ENCODE results near the gene MICAL3. TPM values are rescaled to one million over a fixed set of nuclear protein-coding genes. Genes with fewer than 3 reads are reported as not detected.
A peak's percentile ranks its signal among the peaks of the same experiment; 100 is the strongest.

Gene MICAL3
- total and polyA plus RNA-seq, 2 experiments from 2014 or later = 6.1 to 25.1 TPM

DNA sequence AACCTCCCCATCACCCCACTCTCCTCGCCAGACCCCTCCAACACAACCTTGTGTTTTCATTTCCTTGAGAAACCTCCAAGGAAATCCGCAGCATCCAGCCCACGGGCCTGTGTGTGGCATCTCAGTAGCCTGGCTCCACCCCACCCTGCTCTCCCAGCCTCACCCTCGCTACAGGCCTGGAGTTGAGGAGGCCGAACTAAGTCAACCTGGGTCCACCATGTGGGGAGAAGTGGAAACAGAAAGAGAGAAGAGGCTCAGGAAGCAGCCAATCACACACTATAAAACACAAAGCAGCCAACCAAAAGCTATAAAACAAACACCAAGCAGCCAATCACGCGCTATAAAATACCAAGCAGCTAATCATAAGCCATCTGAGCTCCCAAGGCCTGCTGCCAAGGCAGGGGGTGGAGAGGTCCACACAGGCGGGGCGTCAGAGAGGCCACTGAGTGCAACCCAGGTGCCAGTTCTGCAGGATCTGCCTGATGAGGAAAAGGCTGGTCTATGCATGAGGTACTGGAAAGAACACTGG lies 72.0 kb downstream of the MICAL3 start:
- WGBS, 2 experiments (ENCODE audit: low coverage in 1 of 2, low lambda C conversion rate in 2 of 2, missing lambda C conversion rate in 2 of 2) = 75 to 83% methylated on average over 9 of the region's 9 CpGs
- in situ Hi-C loops (cut with MboI) = no loop called here
- H3K9ac ChIP-seq = no peak overlapping the region
- H3K9me3 ChIP-seq (ENCODE audit: low read depth) = no peaks in the 10 kb centered on the region
- H4K20me1 ChIP-seq (ENCODE audit: insufficient read depth) = peaks cover 5% of the 10 kb centered on the region; the same call in 1 of the 2 replicates
- TF ChIP-seq EZH2phosphoT487 (IDR thresholded peaks at IDR 0.05; ENCODE audit: insufficient read depth, low read depth) (no peak), EZH2 (IDR thresholded peaks at IDR 0.05; ENCODE audit: insufficient read depth, poor library complexity, severe bottlenecking) (no peak)
- H3K9me2 ChIP-seq (ENCODE audit: insufficient read depth) = no peaks in the 10 kb centered on the region
- no peak overlapping the region for H2AFZ ChIP-seq
- H3K4me1 ChIP-seq (ENCODE audit: insufficient read depth) = peaks cover 25% of the 10 kb centered on the region
- H3K27ac ChIP-seq = no peak overlapping the region
- H3K79me2 ChIP-seq (ENCODE audit: insufficient read depth) = peaks cover 99% of the 10 kb centered on the region
- H3K4me2 ChIP-seq (ENCODE audit: unreplicated experiment) = no peak overlapping the region
- no peaks in the 10 kb centered on the region for H3K36me3 ChIP-seq (ENCODE audit: low read depth)
- DNase-seq = no peak
- H3F3A ChIP-seq (ENCODE audit: insufficient read depth) = peaks cover 21% of the 10 kb centered on the region
- no peaks in the 10 kb centered on the region for H3K27me3 ChIP-seq (replicated peaks; ENCODE audit: insufficient read depth)
- H3K4me3 ChIP-seq = no peak overlapping the region

GRCh38 chr22:17951315-17951714 lies 73.0 kb downstream of the MICAL3 start:
- Histone ChIP-seq H3K4me3 (no peak overlapping the region), H3K36me3 (ENCODE audit: low read depth) (no peaks in the 10 kb centered on the region), H3F3A (ENCODE audit: insufficient read depth) (peaks cover 21% of the 10 kb centered on the region), H3K27ac (peak overlapping the region; percentile 71), H3K9me3 (ENCODE audit: low read depth) (no peaks in the 10 kb centered on the region), H3K9ac (peak overlapping the region; percentile 47; the same call in 1 of the 2 replicates), H4K20me1 (ENCODE audit: insufficient read depth) (peaks cover 10% of the 10 kb centered on the region), H3K9me2 (ENCODE audit: insufficient read depth) (no peaks in the 10 kb centered on the region), H3K79me2 (ENCODE audit: insufficient read depth) (peaks cover 99% of the 10 kb centered on the region), H3K27me3 (replicated peaks; ENCODE audit: insufficient read depth) (no peaks in the 10 kb centered on the region), H3K4me2 (ENCODE audit: unreplicated experiment) (no peak overlapping the region), H3K4me1 (ENCODE audit: insufficient read depth) (peaks cover 25% of the 10 kb centered on the region), H2AFZ (no peak overlapping the region)
- WGBS, 2 experiments (ENCODE audit: low coverage in 1 of 2, low lambda C conversion rate in 2 of 2, missing lambda C conversion rate in 2 of 2) = 61 to 68% methylated on average over 5 of the region's 5 CpGs
- in situ Hi-C loops (cut with MboI) = no loop called here
- TF ChIP-seq EZH2 (IDR thresholded peaks at IDR 0.05; ENCODE audit: insufficient read depth, poor library complexity, severe bottlenecking) (no peak), EZH2phosphoT487 (IDR thresholded peaks at IDR 0.05; ENCODE audit: insufficient read depth, low read depth) (no peak)
- DNase-seq = no peak

DNA sequence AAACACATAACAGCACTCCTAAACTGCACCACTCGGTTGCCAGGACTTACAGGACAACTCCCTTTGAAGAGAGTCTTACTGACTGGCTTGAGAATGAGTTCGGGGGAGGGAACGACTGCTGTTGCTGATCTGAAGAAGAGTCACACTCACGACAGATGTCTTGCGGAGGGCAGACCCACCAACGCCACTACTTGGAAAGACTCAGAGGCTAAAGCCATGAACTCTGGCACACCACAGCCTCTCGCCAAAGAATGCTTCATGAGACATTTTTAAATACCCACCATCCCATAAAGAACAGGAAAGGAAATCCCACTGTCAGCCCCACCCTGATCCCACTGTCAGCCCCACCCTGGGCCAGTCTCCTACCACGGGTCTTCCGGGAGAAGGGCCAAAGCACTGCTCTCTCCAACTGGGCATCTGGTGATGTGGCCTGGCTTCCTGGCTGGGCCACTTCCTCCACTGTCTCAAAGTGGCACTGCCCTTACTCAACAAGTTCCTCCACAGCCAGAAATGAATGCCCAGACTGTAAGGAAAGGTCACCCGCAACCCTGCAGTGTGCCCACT lies 73.6 kb downstream of the MICAL3 start:
- Histone ChIP-seq H3F3A (ENCODE audit: insufficient read depth) (peaks cover 21% of the 10 kb centered on the region), H3K9me2 (ENCODE audit: insufficient read depth) (no peaks in the 10 kb centered on the region), H4K20me1 (ENCODE audit: insufficient read depth) (peaks cover 10% of the 10 kb centered on the region), H3K4me1 (ENCODE audit: insufficient read depth) (peaks cover 25% of the 10 kb centered on the region), H3K27me3 (replicated peaks; ENCODE audit: insufficient read depth) (no peaks in the 10 kb centered on the region), H3K9me3 (ENCODE audit: low read depth) (no peaks in the 10 kb centered on the region), H3K79me2 (ENCODE audit: insufficient read depth) (peaks cover 99% of the 10 kb centered on the region), H3K27ac (peak overlapping the region; percentile 71), H3K4me2 (ENCODE audit: unreplicated experiment) (peak overlapping the region; percentile 20), H3K9ac (peak overlapping the region; percentile 47), H3K36me3 (ENCODE audit: low read depth) (no peaks in the 10 kb centered on the region), H3K4me3 (no peak overlapping the region), H2AFZ (no peak overlapping the region)
- in situ Hi-C loops (cut with MboI) = no loop called here
- WGBS, 2 experiments (ENCODE audit: low coverage in 1 of 2, low lambda C conversion rate in 2 of 2, missing lambda C conversion rate in 2 of 2) = 15 to 20% methylated on average over 10 of the region's 10 CpGs
- DNase-seq = peak; percentile 73
- no peak for TF ChIP-seq EZH2phosphoT487 (IDR thresholded peaks at IDR 0.05; ENCODE audit: insufficient read depth, low read depth)
- TF ChIP-seq EZH2 (IDR thresholded peaks at IDR 0.05; ENCODE audit: insufficient read depth, poor library complexity, severe bottlenecking) = no peak

GRCh38 chr22:17949642-17950473 lies 74.5 kb downstream of the MICAL3 start:
- H4K20me1 ChIP-seq (ENCODE audit: insufficient read depth) = peaks cover 10% of the 10 kb centered on the region

More at GRCh38 chr22:17949642-17950473, 74.5 kb downstream of the MICAL3 start:
- Histone ChIP-seq H3K9me3 (ENCODE audit: low read depth) (no peaks in the 10 kb centered on the region), H3K79me2 (ENCODE audit: insufficient read depth) (peaks cover 99% of the 10 kb centered on the region), H3F3A (ENCODE audit: insufficient read depth) (peaks cover 21% of the 10 kb centered on the region), H3K9ac (peak overlapping the region; percentile 47), H2AFZ (no peak overlapping the region), H3K4me2 (ENCODE audit: unreplicated experiment) (peak overlapping the region; percentile 20), H3K9me2 (ENCODE audit: insufficient read depth) (no peaks in the 10 kb centered on the region), H3K36me3 (ENCODE audit: low read depth) (no peaks in the 10 kb centered on the region), H3K27ac (peak overlapping the region; percentile 71), H3K4me3 (no peak overlapping the region), H3K4me1 (ENCODE audit: insufficient read depth) (peaks cover 25% of the 10 kb centered on the region), H3K27me3 (replicated peaks; ENCODE audit: insufficient read depth) (no peaks in the 10 kb centered on the region)
- no peak for TF ChIP-seq EZH2phosphoT487 (IDR thresholded peaks at IDR 0.05; ENCODE audit: insufficient read depth, low read depth)
- no peak for TF ChIP-seq EZH2 (IDR thresholded peaks at IDR 0.05; ENCODE audit: insufficient read depth, poor library complexity, severe bottlenecking)
- DNase-seq = peak; percentile 47
- 78 to 85% methylated on average over 13 to 14 of the region's 14 CpGs for WGBS, 2 experiments (ENCODE audit: low coverage in 1 of 2, low lambda C conversion rate in 2 of 2, missing lambda C conversion rate in 2 of 2)
- in situ Hi-C loops (cut with MboI) = no loop called here

Measured in GM23248 (cell line).